K562 (cell line): Measurements from ENCODE around the gene FAM53C. TPM values are rescaled to one million over a fixed set of nuclear protein-coding genes. Genes with fewer than 3 reads are reported as not detected.

ENCODE experiments used
- ATAC-seq: fragments of 200-7000 bp; cut with Tn5 transposase; 3 replicates; pipeline ENCODE4 v1.9.1; 2020; ENCODE audit warnings: moderate library complexity
- Bru-seq: library from RNA; stranded (reverse); fragments of 400-500 nt; gene quantifications from one replicate; lab custom pipeline; 2021; lab: Mats Ljungman, UMichigan
- BruChase-seq, 2 experiments: library from RNA; stranded (reverse); fragments of 400-500 nt; gene quantifications; one replicate each; lab custom pipeline; 2021; lab: Mats Ljungman, UMichigan
- BruUV-seq: library from RNA; stranded (reverse); fragments of 400-500 nt; replicated peaks from 2 replicates; lab custom pipeline; 2021; lab: Mats Ljungman, UMichigan
- CTCF ChIA-PET: fragments of 300-600 bp; formaldehyde crosslinking; extraction: SDS; loops from one replicate; lab custom pipeline; 2021; ENCODE audit warnings: low intra/inter-chr PET ratio; lab: Yijun Ruan, JAX
- POLR2A ChIA-PET: fragments of 300-600, 350-650 bp; sonication (Branson Sonifier 250); formaldehyde crosslinking; extraction: SDS; loops from one replicate; lab custom pipeline; 2021; ENCODE audit warnings: antibody characterized with exemption, inconsistent platforms; lab: Yijun Ruan, JAX
- DNase-seq, 4 experiments: peaks; one replicate each; pipeline versions ENCODE4 v3.0.0 to v3.0.0-alpha.2; 2011 to 2018; ENCODE audit warnings: low spot score in 3 of 4, mixed read lengths in 3 of 4; ENCODE audit errors: extremely low read depth in 1 of 4
- FAIRE-seq: peaks from 2 replicates; lab custom pipeline; 2011; peaks lifted over from hg19 to GRCh38; lab: Jason Lieb, UNC
- H2AFZ ChIP-seq: 2 replicates; pipeline ENCODE4 v1.6.0; 2011; ENCODE audit warnings: low read depth, low read length, control low read depth, inconsistent platforms
- H3K27ac ChIP-seq: fragments of 200-600 bp; 3 replicates; pipeline ENCODE4 v1.8.0; 2011; ENCODE audit warnings: low read depth, mild to moderate bottlenecking, control low read depth, inconsistent platforms, low read length, moderate library complexity, mixed read lengths; ENCODE audit errors: extremely low read depth
- H3K27me3 ChIP-seq, 2 experiments: fragments of 300-600 bp in 1 of 2; 2 replicates in 1 of 2; 3 replicates in 1 of 2; pipeline versions ENCODE4 v1.6.0 to v1.8.0; 2011; ENCODE audit warnings: inconsistent platforms in 2 of 2, low read length in 2 of 2, mild to moderate bottlenecking in 1 of 2, mixed read lengths in 1 of 2, moderate library complexity in 1 of 2; ENCODE audit not compliant: control insufficient read depth in 2 of 2, insufficient read depth in 2 of 2
- H3K36me3 ChIP-seq: fragments of 300-600 bp; 3 replicates; pipeline ENCODE4 v1.8.0; 2011; ENCODE audit warnings: mild to moderate bottlenecking, low read length, inconsistent platforms; ENCODE audit not compliant: control insufficient read depth, insufficient read depth
- H3K4me1 ChIP-seq, 2 experiments: fragments of 200-600 bp in 1 of 2; replicated peaks in 1 of 2; 2 replicates in 1 of 2; 3 replicates in 1 of 2; pipeline versions ENCODE4 v1.5.1 to v1.8.0; 2011; ENCODE audit warnings: inconsistent platforms in 2 of 2, low read length in 2 of 2, mild to moderate bottlenecking in 1 of 2, mixed read lengths in 1 of 2, moderate library complexity in 1 of 2; ENCODE audit not compliant: control insufficient read depth in 2 of 2, insufficient read depth in 2 of 2
- H3K4me2 ChIP-seq: 2 replicates; pipeline ENCODE4 v1.6.1; 2011; ENCODE audit warnings: low read length, control low read depth, inconsistent platforms, mixed read lengths; ENCODE audit not compliant: insufficient read depth
- H3K4me3 ChIP-seq: fragments of 200-600 bp; sonication (generic), shearing (Covaris generic); 2 replicates; pipeline ENCODE4 v1.5.1; 2016; ENCODE audit warnings: control low read depth, inconsistent platforms
- H3K79me2 ChIP-seq: fragments of 200-600 bp; 3 replicates; pipeline ENCODE4 v1.8.0; 2011; ENCODE audit warnings: low read length, inconsistent platforms; ENCODE audit not compliant: control insufficient read depth, insufficient read depth
- H3K9ac ChIP-seq, 2 experiments: 2 replicates each; pipeline versions ENCODE4 v1.6.0 to v1.6.1; 2011; ENCODE audit warnings: low read depth in 2 of 2, low read length in 2 of 2, control low read depth in 1 of 2, inconsistent platforms in 1 of 2, mild to moderate bottlenecking in 1 of 2, mixed read lengths in 1 of 2; ENCODE audit not compliant: insufficient read depth in 1 of 2
- H3K9me1 ChIP-seq: one replicate; pipeline ENCODE4 v1.6.0; 2011; ENCODE audit warnings: inconsistent platforms, mild to moderate bottlenecking, low read length, moderate library complexity; ENCODE audit not compliant: control insufficient read depth, insufficient read depth
- H3K9me3 ChIP-seq: replicated peaks from 2 replicates; pipeline ENCODE4 v1.5.1; 2011; ENCODE audit warnings: low read depth, low read length, inconsistent platforms; ENCODE audit not compliant: control insufficient read depth, insufficient read depth
- H4K20me1 ChIP-seq: replicated peaks from 2 replicates; pipeline ENCODE4 v1.6.1; 2011; ENCODE audit warnings: low read length, inconsistent platforms, mixed read lengths; ENCODE audit not compliant: control insufficient read depth, insufficient read depth
- E2F4 ChIP-seq: sonication (generic); formaldehyde crosslinking; IDR thresholded peaks from 2 replicates; pipeline ENCODE4 v1.8.0; 2022; ENCODE audit warnings: mild to moderate bottlenecking, low read depth, missing genetic modification reagents
- FOSL1 ChIP-seq: fragments of 200-800 bp; sonication (Bioruptor generic); conservative IDR thresholded peaks from 2 replicates; pipeline ENCODE4 v1.6.1; 2016; ENCODE audit warnings: missing genetic modification characterization, missing compliant biosample characterization
- HMGN3 ChIP-seq: IDR thresholded peaks from 2 replicates; pipeline ENCODE4 v1.6.1; 2011; ENCODE audit warnings: borderline replicate concordance, low read depth, mild to moderate bottlenecking, mixed read lengths, low read length; ENCODE audit not compliant: insufficient read length; ENCODE audit errors: extremely low read depth
- ID3 ChIP-seq, 2 experiments: fragments of 250-450 bp in 1 of 2; fragments of 450-650 bp in 1 of 2; sonication (Bioruptor Pico) in 1 of 2; IDR thresholded peaks; 2 replicates each; pipeline versions ENCODE4 v1.6.1 to v1.8.0; 2016 to 2021; ENCODE audit warnings: mild to moderate bottlenecking in 2 of 2, moderate library complexity in 2 of 2, missing compliant biosample characterization in 1 of 2, missing genetic modification characterization in 1 of 2
- MTA3 ChIP-seq: fragments of 450-650 bp; formaldehyde crosslinking; IDR thresholded peaks from 2 replicates; pipeline ENCODE4 v1.6.1; 2017; ENCODE audit warnings: mild to moderate bottlenecking, borderline replicate concordance
- NBN ChIP-seq: fragments of 450-650 bp; IDR thresholded peaks from 2 replicates; pipeline ENCODE4 v1.6.1; 2016; ENCODE audit warnings: low read depth, mild to moderate bottlenecking
- POLR2G ChIP-seq: fragments of 200-400 bp; formaldehyde crosslinking; IDR thresholded peaks from 2 replicates; pipeline ENCODE4 v1.6.1; 2017; ENCODE audit warnings: low read depth, mild to moderate bottlenecking, antibody characterized with exemption, low read length, moderate library complexity
- RFX7 ChIP-seq: fragments of 250-450 bp; sonication (Bioruptor Pico); IDR thresholded peaks from 2 replicates; pipeline ENCODE4 v1.5.1; 2021; ENCODE audit warnings: mild to moderate bottlenecking
- SPI1 ChIP-seq: IDR thresholded peaks from 2 replicates; pipeline ENCODE4 v1.6.1; 2011; ENCODE audit warnings: low read depth, low read length, control low read depth, borderline replicate concordance
- ZNF146 ChIP-seq: IDR thresholded peaks from one replicate; pipeline ENCODE4 v1.6.1; 2018; ENCODE audit warnings: missing compliant biosample characterization; ENCODE audit not compliant: unreplicated experiment
- ZNF274 ChIP-seq: IDR thresholded peaks from 2 replicates; pipeline ENCODE4 v1.6.1; 2011; ENCODE audit warnings: low read depth, mild to moderate bottlenecking, low read length, moderate library complexity, borderline replicate concordance
- WGBS: fragments of 100-300 bp; shearing (Covaris generic); methylation state at CpG from one replicate; pipeline ENCODE4 v1.1.6; 2016; ENCODE audit warnings: low coverage, mixed read lengths; ENCODE audit not compliant: insufficient coverage; ENCODE audit errors: missing lambda C conversion rate; 5-methylcytosine and 5-hydroxymethylcytosine counted together
- in situ Hi-C: fragments of 300-500 bp; cut with MboI; formaldehyde crosslinking; loops from 4 replicates; pipeline ENCODE4 v1.15.0; 2018; ENCODE audit warnings: inconsistent platforms, mixed read lengths
- intact Hi-C: fragments of 100-400 bp; cut with micrococcal nuclease; formaldehyde crosslinking; loops from 2 replicates; pipeline ENCODE4 v1.14.2; 2022
- long read RNA-seq, 3 experiments: library from polyadenylated mRNA in 2 of 3; library from RNA in 1 of 3; unstranded in 2 of 3; stranded (forward) in 1 of 3; transcript quantifications; one replicate each; pipeline ENCODE4 v2.0.0, GENCODE V29; 2019 to 2022
- polyA minus RNA-seq, 3 experiments: library from RNA; depleted of rRNA, polyadenylated mRNA; stranded (reverse); fragments of >200 nt; gene quantifications; 2 replicates each; pipeline ENCODE4 v1.2.3, GENCODE V29; 2011
- polyA plus RNA-seq, 8 experiments: library from polyadenylated mRNA; depleted of rRNA in 4 of 8; stranded (reverse) in 5 of 8; unstranded in 3 of 8; fragments of >200 nt; fragmentation: Nextera tagmentation in 2 of 8; fragmentation: Illumina TruSeq in 1 of 8; extraction: Ambion mirVana in 2 of 8; extraction: Trizol in 1 of 8; gene quantifications; 2 replicates each; pipeline versions ENCODE4 v1.2.1 to v1.2.3, GENCODE V29; 2011 to 2014; ENCODE audit warnings: inconsistent platforms in 1 of 8, missing spikeins in 1 of 8
- total RNA-seq, 7 experiments: library from RNA; depleted of rRNA in 6 of 7; stranded (reverse); fragments of >200 nt in 6 of 7; fragmentation: Illumina TruSeq in 2 of 7; extraction: Trizol in 2 of 7; gene quantifications; 2 replicates each; pipeline versions ENCODE4 v1.2.1 to v1.2.3, GENCODE V29; 2011 to 2021; ENCODE audit warnings: low replicate concordance in 1 of 7

FAM53C gene
- total RNA-seq (2011; cell fraction: chromatin; rRNA removed; ENCODE audit: low replicate concordance), result 66.4 and 73.2 TPM in 2 replicates
- 47.4 and 56.7 TPM in 2 replicates for total RNA-seq (2011; cell fraction: nucleolus; rRNA removed)
- 59.0 and 85.2 TPM in 2 replicates for total RNA-seq (2011; cell fraction: nucleoplasm; rRNA removed)
- total RNA-seq (2014; rRNA removed), result 27.8 and 32.3 TPM in 2 replicates
- 21.6 and 22.0 TPM in 2 replicates for total RNA-seq (2014; rRNA removed; fragmentation: Illumina TruSeq; extraction: Trizol)
- total RNA-seq (2015; rRNA removed; fragmentation: Illumina TruSeq; extraction: Trizol), result 24.2 and 24.4 TPM in 2 replicates
- total RNA-seq (2021), result 34.6 and 38.5 TPM in 2 replicates
- polyA plus RNA-seq (2011; rRNA removed), result 29.8 and 35.4 TPM in 2 replicates
- polyA plus RNA-seq (2011; cell fraction: cytosol; rRNA removed), result 30.8 and 34.3 TPM in 2 replicates
- polyA plus RNA-seq (2011; cell fraction: nucleus; rRNA removed), result 50.4 and 51.1 TPM in 2 replicates
- polyA plus RNA-seq (2012), result 27.2 and 33.5 TPM in 2 replicates
- polyA plus RNA-seq (2014; fragmentation: Illumina TruSeq; extraction: Trizol), result 30.0 and 37.3 TPM in 2 replicates
- polyA plus RNA-seq (2014; fragmentation: Nextera tagmentation; extraction: Ambion mirVana), result 10 to 100 TPM in 1 of 2 experiments, 1 to 10 TPM in 1; 9.7 to 11.1 TPM
- polyA plus RNA-seq (2014; rRNA removed), result 24.1 and 25.2 TPM in 2 replicates
- 34.5 and 38.7 TPM in 2 replicates for polyA minus RNA-seq (2011; rRNA and poly(A)+ RNA removed)
- 23.4 and 24.0 TPM in 2 replicates for polyA minus RNA-seq (2011; cell fraction: cytosol; rRNA and poly(A)+ RNA removed)
- 16.0 and 25.7 TPM in 2 replicates for polyA minus RNA-seq (2011; cell fraction: nucleus; rRNA and poly(A)+ RNA removed)
- Bru-seq, nascent RNA, result percentile 95 among the genes with signal in this experiment
- percentile 96 among the genes with signal in this experiment for BruChase-seq, experiment 1, labeled RNA remaining after a 2-hour chase
- BruChase-seq, experiment 2, labeled RNA remaining after a 6-hour chase, result percentile 96 among the genes with signal in this experiment
- long read RNA-seq, experiment 1, full-length matches to known transcripts, result 37 of 219 reads
- long read RNA-seq, experiment 1, partial matches to known transcripts, result 175 of 219 reads
- long read RNA-seq, experiment 1, other reads (novel, unspliced or antisense), result 7 of 219 reads
- long read RNA-seq, experiment 2, full-length matches to known transcripts, result 17 of 60 reads
- long read RNA-seq, experiment 2, partial matches to known transcripts, result 38 of 60 reads
- long read RNA-seq, experiment 2, other reads (novel, unspliced or antisense), result 5 of 60 reads
- long read RNA-seq, experiment 3, full-length matches to known transcripts, result 3 of 8 reads
- long read RNA-seq, experiment 3, partial matches to known transcripts, result 0 of 8 reads
- long read RNA-seq, experiment 3, other reads (novel, unspliced or antisense), result 5 of 8 reads

GRCh38 chr5:138337685-138338410, at the start of gene FAM53C:
FAM53C (plus strand) TSS chr5:138338266; CDS start chr5:138341336, 3,070 bp downstream.
- ATAC-seq (peak; percentile 93), FAIRE-seq (peak; percentile 6), DNase-seq (peak in 3 of 4 experiments; percentile 56 to 95 (median 90))
- Histone ChIP-seq H3K4me1 (peaks cover 9 to 28% of the 10 kb centered on the region in 2 experiments), H3K79me2 (peaks cover 39% of the 10 kb centered on the region), H3K9ac (peak within 1 kb of the TSS; percentile 91 to 96), H4K20me1 (0 out of 2 replicates have a peak, but pooled peaks cover 7% of the 10 kb centered on the region), H3K4me3 (peak within 1 kb of the TSS; percentile 63), H3K9me3 (no peaks in the 10 kb centered on the region), H3K4me2 (peak within 1 kb of the TSS; percentile 99), H3K36me3 (peaks cover 28% of the 10 kb centered on the region), H3K9me1 (peaks cover 5% of the 10 kb centered on the region), H3K27me3 (no peaks in the 10 kb centered on the region), H2AFZ (peak within 1 kb of the TSS; percentile 98), H3K27ac (peak within 1 kb of the TSS; percentile 97)
- in situ Hi-C loops (no loop called here), intact Hi-C loops (loop anchor here (2.0 kb wide), 1 partner anchor 15 kb away; the partner anchor contains the start of gene KDM3B)
- BruUV-seq, result no TSS peak
- WGBS, result 0% methylated on average over 25 of the region's 56 CpGs
- ChIA-PET POLR2A (interaction anchor here (0.6 to 7.9 kb wide), 31 partner anchors 9 to 449 kb away, joined by 3 to 416 read pairs (median 4); partner anchors contain the start of genes BRD8, CDC23, EGR1 and ETF1), CTCF (interaction anchor here (1.0 to 5.4 kb wide), 2 partner anchors 15 to 159 kb away, joined by 3 to 31 read pairs; partner anchors contain the start of genes KDM3B and KIF20A)
- peak; percentile 93 for TF ChIP-seq HMGN3
- peak; percentile 98 for TF ChIP-seq MTA3
- TF ChIP-seq E2F4, result no peak
- TF ChIP-seq NBN, result peak; percentile 58; the same call in 1 of the 2 replicates
- no peak for TF ChIP-seq SPI1
- peak; percentile 100 for TF ChIP-seq POLR2G
- no peak for TF ChIP-seq ZNF146 (CRISPR knock-in tag)
- TF ChIP-seq RFX7 (CRISPR knock-in tag), result no peak
- no peak; the same call in 1 of the 2 replicates for TF ChIP-seq ZNF274
- TF ChIP-seq ID3 (CRISPR knock-in tag; IDR thresholded peaks at IDR 0.05), result no peak
- TF ChIP-seq ID3 (tag; IDR thresholded peaks at IDR 0.05), result no peak
- TF ChIP-seq FOSL1 (tag), result no peak; the same call in 1 of the 2 replicates
